Activated T-helper 2 cell treated with anti-CD3 and anti-CD28 coated beads, Interferon-gamma antibody, Interleukin-2, Interleukin-4, amounts not matched to agents 10 μg/mL and 5 μg/mL and 100 μg/mL, durations not matched to agents 14 hours and 24 hours and 36 hours (primary cell): ENCODE results near the gene PCSK1N. TPM values are rescaled to one million over a fixed set of nuclear protein-coding genes. Genes with fewer than 3 reads are reported as not detected.

Experiments used
- DNase-seq: peaks from one replicate; pipeline ENCODE4 v3.0.0; 2021; ENCODE audit warnings: low spot score
- H3K27ac Mint-ChIP-seq: one replicate; pipeline ENCODE4 v1.8.0; 2021; ENCODE audit warnings: mixed read lengths
- H3K27me3 Mint-ChIP-seq: one replicate; pipeline ENCODE4 v1.8.0; 2021; ENCODE audit warnings: low read depth, mixed read lengths
- H3K36me3 Mint-ChIP-seq: one replicate; pipeline ENCODE4 v1.8.0; 2021; ENCODE audit warnings: low read depth, mixed read lengths
- H3K4me1 Mint-ChIP-seq: one replicate; pipeline ENCODE4 v1.8.0; 2021; ENCODE audit warnings: low read depth, mixed read lengths
- H3K4me3 Mint-ChIP-seq: one replicate; pipeline ENCODE4 v1.8.0; 2021; ENCODE audit warnings: low read depth, mild to moderate bottlenecking, moderate library complexity, mixed read lengths
- H3K9me3 Mint-ChIP-seq: one replicate; pipeline ENCODE4 v1.8.0; 2021; ENCODE audit warnings: mixed read lengths
- intact Hi-C: fragments of 100-400 bp; cut with micrococcal nuclease; formaldehyde crosslinking; loops from one replicate; pipeline ENCODE4 v1.15.1; 2023
- total RNA-seq: library from RNA; stranded (reverse); gene quantifications from 2 replicates; pipeline ENCODE4 v1.2.3, GENCODE V29; 2022

PCSK1N gene
- total RNA-seq, 1 donor from 2014 or later, result 0.23 TPM

GRCh38 chrX:48782216-48782615 lies 53.2 kb downstream of the PCSK1N start:
- peaks cover 18% of the 10 kb centered on the region for H3K27me3 Mint-ChIP-seq

GRCh38 chrX:48781705-48782104 lies 53.7 kb downstream of the PCSK1N start:
- H3K27me3 Mint-ChIP-seq, result peaks cover 19% of the 10 kb centered on the region
- DNase-seq, result no peak
- no peaks in the 10 kb centered on the region for H3K4me1 Mint-ChIP-seq
- no peak overlapping the region for H3K27ac Mint-ChIP-seq
- intact Hi-C loops, result no loop called here
- H3K36me3 Mint-ChIP-seq, result no peaks in the 10 kb centered on the region
- H3K4me3 Mint-ChIP-seq, result no peak overlapping the region
- no peaks in the 10 kb centered on the region for H3K9me3 Mint-ChIP-seq

More at GRCh38 chrX:48782216-48782615, 53.2 kb downstream of the PCSK1N start:
- DNase-seq, result no peak
- intact Hi-C loops, result no loop called here
- Mint-ChIP-seq H3K4me1 (no peaks in the 10 kb centered on the region), H3K4me3 (no peak overlapping the region), H3K27ac (no peak overlapping the region), H3K9me3 (no peaks in the 10 kb centered on the region), H3K36me3 (no peaks in the 10 kb centered on the region)

Other genes with a start within 250 kb of the PCSK1N start
- 43.4 and 44.7 TPM in 2 replicates for gene WDR13, start 238.1 kb downstream of the PCSK1N start, total RNA-seq
- 117 and 120 TPM in 2 replicates for gene WAS, start 151.8 kb downstream of the PCSK1N start, total RNA-seq
- 28.8 and 29.6 TPM in 2 replicates for gene SUV39H1, start 138.9 kb downstream of the PCSK1N start, total RNA-seq
- gene GLOD5, start 73.9 kb downstream of the PCSK1N start, total RNA-seq, result not detected in 2 replicates
- gene GATA1, start 49.0 kb downstream of the PCSK1N start, total RNA-seq, result not detected in 2 replicates
- gene HDAC6, start 33.5 kb downstream of the PCSK1N start, total RNA-seq, result 73.9 and 77.7 TPM in 2 replicates
- not detected in 2 replicates for gene ERAS, start 9.1 kb downstream of the PCSK1N start, total RNA-seq
- 66.2 and 71.6 TPM in 2 replicates for gene TIMM17B, start 62.2 kb upstream of the PCSK1N start, total RNA-seq
- gene PQBP1, start 62.3 kb upstream of the PCSK1N start, total RNA-seq, result 97.3 and 103 TPM in 2 replicates
- gene SLC35A2, start 76.0 kb upstream of the PCSK1N start, total RNA-seq, result 18.3 and 21.9 TPM in 2 replicates
- 313 and 315 TPM in 2 replicates for gene PIM2, start 83.4 kb upstream of the PCSK1N start, total RNA-seq
- gene OTUD5, start 122.0 kb upstream of the PCSK1N start, total RNA-seq, result 73.9 and 77.9 TPM in 2 replicates
- gene KCND1, start 136.2 kb upstream of the PCSK1N start, total RNA-seq, result 2.9 and 3.3 TPM in 2 replicates
- 86.5 and 93.1 TPM in 2 replicates for gene GRIPAP1, start 166.7 kb upstream of the PCSK1N start, total RNA-seq
- gene TFE3, start 207.7 kb upstream of the PCSK1N start, total RNA-seq, result 28.4 and 28.5 TPM in 2 replicates
- 4.6 and 6.6 TPM in 2 replicates for gene CCDC120, start 223.4 kb upstream of the PCSK1N start, total RNA-seq
- gene PRAF2, start 238.4 kb upstream of the PCSK1N start, total RNA-seq, result 14.2 and 14.4 TPM in 2 replicates
- gene WDR45, start 244.3 kb upstream of the PCSK1N start, total RNA-seq, result 37.9 and 43.5 TPM in 2 replicates